ENCODE data around the gene CELF4. TPM values are rescaled to one million over a fixed set of nuclear protein-coding genes. Genes with fewer than 3 reads are reported as not detected.
"Not testable (repeated sequence)": the region's sequence is repeated elsewhere in the genome, so short reads cannot be mapped to it uniquely, and the experiment has no call there.

Gene CELF4
- total RNA-seq, 3 donors from 2014 or later = 1.0 TPM; not detected in 2

DNA sequence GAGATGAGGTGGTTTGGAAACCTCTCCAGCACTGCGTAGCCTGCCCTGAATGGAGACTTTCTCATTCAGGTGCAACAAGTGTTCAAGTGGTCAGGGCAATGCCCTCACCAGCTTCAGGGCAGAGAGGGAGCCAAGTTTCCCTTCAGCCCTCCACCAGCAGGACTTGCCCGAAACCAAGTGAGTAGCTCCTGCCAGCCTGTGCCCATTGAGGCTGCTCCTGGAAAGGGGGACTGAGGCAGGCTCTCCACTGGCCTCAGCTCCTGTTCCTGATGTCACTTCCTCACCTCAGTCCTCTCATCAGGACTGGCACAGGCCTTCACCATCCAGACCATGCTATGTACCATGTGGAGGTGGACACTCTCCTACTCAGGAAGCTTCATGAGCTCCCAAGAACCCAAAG is 94.6 kb downstream of the CELF4 start:
- no peak for TF ChIP-seq POLR2A (IDR thresholded peaks at IDR 0.05)
- TF ChIP-seq POLR2AphosphoS5 (IDR thresholded peaks at IDR 0.05) = no peak
- TF ChIP-seq CTCF (IDR thresholded peaks at IDR 0.05) = no peak
- Histone ChIP-seq H3K4me1 (no peaks in the 10 kb centered on the region), H3K27me3 (peaks cover 0 to 8% of the 10 kb centered on the region in 2 donors), H3K4me3 (no peak overlapping the region), H3K9me3 (no peaks in the 10 kb centered on the region), H3K27ac (no peak overlapping the region), H3K36me3 (no peaks in the 10 kb centered on the region)
- intact Hi-C loops (cut with DNase I; ENCODE audit: low total_unique reads) = no loop called here
- DNase-seq (ENCODE audit: low spot score in 2 of 2) = no peak

DNA sequence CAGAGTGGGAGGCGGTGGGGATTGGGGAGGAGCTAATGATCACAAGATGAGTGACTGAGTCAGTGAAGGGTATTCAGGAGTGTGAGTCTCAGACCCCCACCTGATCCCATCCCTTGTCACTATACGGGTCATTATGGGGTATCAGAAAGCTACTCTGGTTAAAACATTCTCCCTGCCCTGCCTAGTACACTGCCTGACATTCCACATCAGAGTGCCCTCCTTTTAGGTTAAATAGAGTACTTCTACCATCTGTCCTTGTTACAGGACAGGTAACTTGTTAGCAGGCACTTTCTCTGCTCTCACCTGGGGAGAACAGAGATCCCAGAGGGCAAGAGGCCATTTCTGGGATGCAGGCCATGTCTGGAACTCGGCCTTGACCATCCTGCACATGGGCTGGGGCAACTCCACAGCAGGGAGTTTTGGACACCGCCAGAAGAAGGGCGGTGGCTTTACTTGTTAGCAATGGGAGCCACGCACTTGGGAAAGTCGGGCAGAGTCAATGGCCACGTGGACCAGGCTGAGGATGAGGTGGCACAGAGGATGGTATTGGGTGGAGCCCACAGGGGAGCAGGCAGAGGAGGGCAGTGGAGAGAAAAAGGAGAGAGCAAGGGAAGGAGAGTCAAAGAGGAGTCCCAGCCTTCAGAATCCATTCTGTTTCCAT is 98.5 kb downstream of the CELF4 start:
- Histone ChIP-seq H3K27ac (no peak overlapping the region), H3K36me3 (no peaks in the 10 kb centered on the region), H3K4me1 (no peaks in the 10 kb centered on the region), H3K27me3 (peaks cover 0 to 8% of the 10 kb centered on the region in 2 donors), H3K9me3 (no peaks in the 10 kb centered on the region), H3K4me3 (no peak overlapping the region)
- TF ChIP-seq CTCF (IDR thresholded peaks at IDR 0.05) (no peak), POLR2A (IDR thresholded peaks at IDR 0.05) (no peak), POLR2AphosphoS5 (IDR thresholded peaks at IDR 0.05) (no peak)
- DNase-seq (ENCODE audit: low spot score in 2 of 2) = no peak
- intact Hi-C loops (cut with DNase I; ENCODE audit: low total_unique reads) = loop anchor here (10.0 kb wide), 1 partner anchor 68 kb away; no protein-coding TSS in a partner anchor

DNA sequence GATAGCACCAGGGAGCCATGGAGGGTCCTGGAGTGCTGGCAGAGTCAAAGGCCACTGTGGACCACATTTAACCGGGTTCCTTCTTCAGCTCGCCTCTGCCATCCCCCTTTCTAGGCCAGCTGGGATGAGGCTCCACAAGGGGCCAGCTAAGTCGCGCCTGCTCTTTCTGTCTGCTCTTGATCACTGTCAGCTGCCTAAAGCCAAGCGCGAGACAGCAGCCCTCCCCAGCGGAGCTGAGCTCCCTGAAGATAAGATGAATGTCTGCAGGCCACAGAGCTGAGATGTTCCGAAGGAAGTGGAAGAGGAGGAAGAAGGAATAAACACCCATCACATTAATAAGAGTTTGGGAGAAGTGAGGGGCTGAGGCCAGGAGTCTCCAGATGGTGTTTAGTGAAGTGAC is 99.6 kb downstream of the CELF4 start:
- no peaks in the 10 kb centered on the region for H3K4me1 ChIP-seq
- no peaks in the 10 kb centered on the region for H3K27me3 ChIP-seq
- no peak for DNase-seq (ENCODE audit: low spot score in 2 of 2)
- H3K9me3 ChIP-seq = no peaks in the 10 kb centered on the region
- no peak overlapping the region for H3K27ac ChIP-seq
- intact Hi-C loops (cut with DNase I; ENCODE audit: low total_unique reads) = loop anchor here (10.0 kb wide), 1 partner anchor 69 kb away; no protein-coding TSS in a partner anchor
- no peaks in the 10 kb centered on the region for H3K36me3 ChIP-seq
- H3K4me3 ChIP-seq = no peak overlapping the region
- no peak for TF ChIP-seq POLR2A (IDR thresholded peaks at IDR 0.05)
- TF ChIP-seq POLR2AphosphoS5 (IDR thresholded peaks at IDR 0.05) = no peak
- TF ChIP-seq CTCF (IDR thresholded peaks at IDR 0.05) = no peak

- H3K9me3 ChIP-seq = no peaks in the 10 kb centered on the region
- H3K27me3 ChIP-seq = no peaks in the 10 kb centered on the region
- no peak for TF ChIP-seq CTCF (IDR thresholded peaks at IDR 0.05)
- intact Hi-C loops (cut with DNase I; ENCODE audit: low total_unique reads) = loop anchor here (5.0 to 10.0 kb wide), 2 partner anchors 71 to 217 kb away; no protein-coding TSS in a partner anchor
- no peak for DNase-seq (ENCODE audit: low spot score in 2 of 2)
- H3K4me3 ChIP-seq = no peak overlapping the region
- no peak overlapping the region for H3K27ac ChIP-seq
- no peaks in the 10 kb centered on the region for H3K4me1 ChIP-seq
- H3K36me3 ChIP-seq = no peaks in the 10 kb centered on the region
These were observed 101.3 kb downstream of the CELF4 start for GRCh38 chr18:37464257-37464656.

- not testable (repeated sequence) for H3K36me3 ChIP-seq; H3K9me3 ChIP-seq; H3K4me1 ChIP-seq; H3K4me3 ChIP-seq; DNase-seq (ENCODE audit: low spot score in 2 of 2); H3K27me3 ChIP-seq; H3K27ac ChIP-seq
- intact Hi-C loops (cut with DNase I; ENCODE audit: low total_unique reads) = loop anchor here (5.0 to 10.0 kb wide), 2 partner anchors 73 to 214 kb away; no protein-coding TSS in a partner anchor
These were observed 104.3 kb downstream of the CELF4 start for GRCh38 chr18:37461329-37461728.

Measured in breast epithelium (tissue), 4 donors.